ENCODE data around the gene STAT2.
A peak's percentile ranks its signal among the peaks of the same experiment; 100 is the strongest.

STAT2 gene

GRCh38 chr12:56307221-56307965 lies 52.5 kb downstream of the STAT2 start:
- TF ChIP-seq CTCF (IDR thresholded peaks at IDR 0.05) = no peak
- no peak for TF ChIP-seq ZFX (IDR thresholded peaks at IDR 0.05; ENCODE audit: borderline replicate concordance)

GRCh38 chr12:56304872-56305590 lies 54.9 kb downstream of the STAT2 start:
- TF ChIP-seq CTCF (IDR thresholded peaks at IDR 0.05) = no peak
- H3K27ac ChIP-seq = no peak overlapping the region

More at GRCh38 chr12:56307221-56307965, 52.5 kb downstream of the STAT2 start:
- no peak overlapping the region for H3K27ac ChIP-seq

DNA sequence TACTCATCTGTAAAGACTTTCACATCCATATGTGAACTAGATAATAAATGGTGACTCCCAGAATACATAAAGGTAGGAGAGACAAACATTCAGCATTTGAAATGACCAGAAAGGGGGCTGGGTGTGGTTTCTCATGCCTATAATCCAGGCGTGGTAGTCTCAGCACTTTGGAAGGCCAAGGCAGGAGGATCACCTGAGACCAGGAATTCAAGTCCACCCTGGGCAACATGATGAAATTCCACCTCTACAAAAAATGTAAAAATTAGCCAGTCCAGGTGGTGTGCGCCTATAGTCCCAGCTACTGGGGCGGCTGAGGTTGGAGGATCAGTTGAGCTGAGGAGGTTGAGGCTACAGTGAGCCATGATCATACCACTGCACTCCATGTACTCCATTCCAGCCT lies 55.6 kb downstream of the STAT2 start:
- peak overlapping the region; percentile 17; the same call in 1 of the 2 replicates for H3K27ac ChIP-seq
- TF ChIP-seq ZFX (IDR thresholded peaks at IDR 0.05; ENCODE audit: borderline replicate concordance) (no peak), CTCF (IDR thresholded peaks at IDR 0.05) (no peak)

GRCh38 chr12:56300644-56301464 lies 59.1 kb downstream of the STAT2 start:
- H3K27ac ChIP-seq = peak overlapping the region; percentile 98

DNA sequence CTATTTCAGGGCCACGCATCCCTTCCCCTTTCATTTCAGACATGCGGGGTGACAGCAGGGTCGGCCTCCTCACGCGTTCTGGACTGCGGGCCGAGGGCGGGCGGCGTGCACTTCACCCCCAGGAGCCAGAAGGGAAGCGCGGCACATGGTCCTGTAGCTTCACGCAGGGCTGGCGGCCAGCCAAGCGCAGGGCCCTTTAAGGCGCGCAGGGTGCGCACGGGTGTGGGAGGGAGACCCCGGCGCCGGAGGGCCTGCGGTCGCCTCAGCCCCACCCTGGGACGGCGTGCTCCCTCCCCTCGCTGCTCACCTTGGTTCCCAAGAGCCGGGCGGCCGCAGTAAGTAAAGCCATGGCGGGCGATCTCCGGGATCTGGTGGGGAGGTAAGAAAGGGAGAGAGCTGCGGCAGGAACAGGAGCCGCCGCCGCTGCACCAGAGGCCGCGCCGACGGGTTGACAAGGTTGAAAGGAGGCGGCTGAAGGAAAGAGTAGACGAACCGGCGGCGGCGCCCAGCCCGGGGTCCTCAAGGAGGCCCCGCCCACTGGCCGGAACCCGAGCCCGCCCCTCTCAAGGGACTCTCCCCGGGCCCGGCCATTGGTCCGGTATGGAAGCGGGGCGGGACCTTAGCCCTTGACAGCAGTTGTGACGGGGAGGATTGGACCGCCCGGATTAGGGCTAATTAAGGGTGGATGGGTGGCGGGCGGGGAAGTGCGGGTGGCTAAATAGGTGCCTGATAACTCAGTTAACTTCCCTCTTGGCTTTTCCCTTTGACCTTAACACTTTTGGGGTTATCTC lies 59.9 kb downstream of the STAT2 start, which contains the start of gene CS:
Gene CS, minus strand, starts transcription at position 478 of the 791 bp plus-strand sequence. Its CDS starts 129 bp downstream, at position 349.
- no peak for TF ChIP-seq ZFX (IDR thresholded peaks at IDR 0.05; ENCODE audit: borderline replicate concordance)
- TF ChIP-seq CTCF (IDR thresholded peaks at IDR 0.05) = no peak
- H3K27ac ChIP-seq = peak within 1 kb of the TSS; percentile 98

More at GRCh38 chr12:56300644-56301464, 59.1 kb downstream of the STAT2 start:
- TF ChIP-seq ZFX (IDR thresholded peaks at IDR 0.05; ENCODE audit: borderline replicate concordance) (no peak), CTCF (IDR thresholded peaks at IDR 0.05) (no peak)

DNA sequence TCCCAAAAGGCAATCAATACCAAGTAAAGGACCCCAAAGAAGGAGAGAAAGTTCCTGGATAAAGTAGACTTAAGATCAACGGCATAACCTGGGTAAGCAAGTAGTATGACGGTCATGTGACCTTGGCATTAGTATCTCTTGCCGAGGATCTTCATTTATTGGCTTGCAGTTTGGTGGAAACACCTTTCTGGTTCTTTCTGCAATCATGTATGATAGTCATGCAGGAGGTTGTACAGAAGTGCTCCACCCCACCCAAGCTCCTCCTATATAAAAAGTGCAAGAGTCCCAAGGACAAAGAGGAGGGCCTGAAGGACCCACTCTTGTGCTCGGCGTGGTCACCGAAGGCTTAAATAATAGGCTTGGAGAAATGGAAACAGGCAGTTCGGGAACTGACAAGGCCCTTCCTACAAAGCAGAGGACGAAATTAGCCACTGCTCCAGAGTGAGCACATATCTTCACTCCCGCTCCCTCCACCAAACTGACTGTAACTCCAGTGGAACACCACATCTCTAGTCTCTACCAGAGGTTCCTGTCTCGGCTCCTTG lies 60.5 kb downstream of the STAT2 start:
- TF ChIP-seq CTCF (IDR thresholded peaks at IDR 0.05) = no peak
- TF ChIP-seq ZFX (IDR thresholded peaks at IDR 0.05; ENCODE audit: borderline replicate concordance) = no peak

More for the DNA sequence above, 60.5 kb downstream of the STAT2 start:
- H3K27ac ChIP-seq = peak overlapping the region; percentile 98
